H9 (cell line): Measurements from ENCODE around the gene ETFA. TPM values are rescaled to one million over a fixed set of nuclear protein-coding genes. Genes with fewer than 3 reads are reported as not detected.

Experiments used
- DNase-seq: peaks from one replicate; pipeline ENCODE4 v3.0.0-alpha.2; 2017
- H2AFZ ChIP-seq: one replicate; pipeline ENCODE4 v1.6.1; 2013; ENCODE audit warnings: mild to moderate bottlenecking, low read length, control low read depth, moderate library complexity
- H2AK5ac ChIP-seq: 2 replicates; pipeline ENCODE4 v1.6.1; 2013; ENCODE audit warnings: low read length, control low read depth, mixed read lengths; ENCODE audit not compliant: insufficient read length
- H2BK120ac ChIP-seq: one replicate; pipeline ENCODE4 v1.6.1; 2013; ENCODE audit warnings: low read depth, mild to moderate bottlenecking, low read length, control low read depth, inconsistent platforms; ENCODE audit not compliant: poor library complexity, severe bottlenecking
- H2BK12ac ChIP-seq: 2 replicates; pipeline ENCODE4 v1.6.1; 2013; ENCODE audit warnings: low read length, control low read depth, mixed read lengths, low read depth; ENCODE audit not compliant: insufficient read length
- H2BK15ac ChIP-seq: 2 replicates; pipeline ENCODE4 v1.6.1; 2013; ENCODE audit warnings: low read depth, low read length, control low read depth
- H2BK20ac ChIP-seq: one replicate; pipeline ENCODE4 v1.6.1; 2013; ENCODE audit warnings: low read depth, mild to moderate bottlenecking, low read length, control low read depth, inconsistent platforms; ENCODE audit not compliant: poor library complexity, severe bottlenecking
- H2BK5ac ChIP-seq: 2 replicates; pipeline ENCODE4 v1.6.1; 2013; ENCODE audit warnings: low read length, control low read depth, mixed read lengths; ENCODE audit not compliant: insufficient read length
- H3K14ac ChIP-seq: 2 replicates; pipeline ENCODE4 v1.6.1; 2013; ENCODE audit warnings: low read length, control low read depth; ENCODE audit not compliant: insufficient read depth
- H3K18ac ChIP-seq: 2 replicates; pipeline ENCODE4 v1.6.1; 2013; ENCODE audit warnings: low read depth, mild to moderate bottlenecking, mixed read lengths, low read length, control low read depth; ENCODE audit not compliant: insufficient read length
- H3K23ac ChIP-seq: 2 replicates; pipeline ENCODE4 v1.6.1; 2013; ENCODE audit warnings: low read length, control low read depth, mixed read lengths, low read depth; ENCODE audit not compliant: insufficient read length
- H3K23me2 ChIP-seq: 2 replicates; pipeline ENCODE4 v1.6.1; 2013; ENCODE audit warnings: low read depth, mild to moderate bottlenecking, mixed read lengths, low read length, control low read depth; ENCODE audit not compliant: insufficient read length, poor library complexity, severe bottlenecking
- H3K27ac ChIP-seq: 2 replicates; pipeline ENCODE4 v1.5.1; 2013; ENCODE audit warnings: low read length, control low read depth, mixed read lengths, low read depth; ENCODE audit not compliant: insufficient read length
- H3K27me3 ChIP-seq: 2 replicates; pipeline ENCODE4 v1.6.1; 2013; ENCODE audit warnings: low read length, control low read depth, inconsistent platforms; ENCODE audit not compliant: insufficient read depth
- H3K4ac ChIP-seq: 2 replicates; pipeline ENCODE4 v1.6.1; 2013; ENCODE audit warnings: low read depth, mild to moderate bottlenecking, control low read depth, inconsistent platforms, low read length, moderate library complexity
- H3K4me1 ChIP-seq: 2 replicates; pipeline ENCODE4 v1.6.1; 2013; ENCODE audit warnings: low read length, control low read depth, inconsistent platforms; ENCODE audit not compliant: insufficient read depth
- H3K4me2 ChIP-seq: 2 replicates; pipeline ENCODE4 v1.6.1; 2013; ENCODE audit warnings: low read length, control low read depth, mixed read lengths; ENCODE audit not compliant: insufficient read length, insufficient read depth
- H3K56ac ChIP-seq: 2 replicates; pipeline ENCODE4 v1.6.1; 2013; ENCODE audit warnings: low read depth, mild to moderate bottlenecking, mixed read lengths, low read length, control low read depth; ENCODE audit not compliant: insufficient read length
- H3K79me1 ChIP-seq: 2 replicates; pipeline ENCODE4 v1.6.1; 2013; ENCODE audit warnings: low read depth, mild to moderate bottlenecking, moderate library complexity, low read length, control low read depth, inconsistent platforms; ENCODE audit not compliant: insufficient read depth, poor library complexity, severe bottlenecking
- H3K79me2 ChIP-seq: 2 replicates; pipeline ENCODE4 v1.6.1; 2013; ENCODE audit warnings: low read length, control low read depth, inconsistent platforms; ENCODE audit not compliant: insufficient read depth
- H3K9ac ChIP-seq: 2 replicates; pipeline ENCODE4 v1.6.1; 2013; ENCODE audit warnings: low read length, control low read depth, mixed read lengths; ENCODE audit not compliant: insufficient read length; ENCODE audit errors: extremely low read depth
- H3K9me3 ChIP-seq: one replicate; pipeline ENCODE4 v1.6.1; 2013; ENCODE audit warnings: low read depth, low read length, inconsistent platforms; ENCODE audit not compliant: control insufficient read depth
- H3T11ph ChIP-seq: one replicate; pipeline ENCODE4 v1.6.1; 2013; ENCODE audit warnings: mild to moderate bottlenecking, low read length, control low read depth, inconsistent platforms
- H4K20me1 ChIP-seq: one replicate; pipeline ENCODE4 v1.6.1; 2013; ENCODE audit not compliant: control insufficient read depth, insufficient read length, insufficient read depth
- H4K5ac ChIP-seq: 2 replicates; pipeline ENCODE4 v1.6.1; 2013; ENCODE audit warnings: low read depth, mild to moderate bottlenecking, mixed read lengths, low read length, control low read depth; ENCODE audit not compliant: insufficient read length
- H4K8ac ChIP-seq: replicated peaks from 2 replicates; pipeline ENCODE4 v1.6.1; 2013; ENCODE audit warnings: low read length, control low read depth, mixed read lengths, low read depth; ENCODE audit not compliant: insufficient read length
- H4K91ac ChIP-seq: 2 replicates; pipeline ENCODE4 v1.6.1; 2013; ENCODE audit warnings: low read depth, mild to moderate bottlenecking, moderate library complexity, mixed read lengths, low read length, control low read depth; ENCODE audit not compliant: insufficient read length
- H3K27ac Mint-ChIP-seq, 3 experiments: 2 replicates in 2 of 3; 3 replicates in 1 of 3; pipeline ENCODE4 v1.8.0; 2020 to 2021; ENCODE audit warnings: mixed read lengths in 3 of 3, mild to moderate bottlenecking in 1 of 3, moderate library complexity in 1 of 3
- H3K27me3 Mint-ChIP-seq: 2 replicates; pipeline ENCODE4 v1.8.0; 2021; ENCODE audit warnings: low read depth, mild to moderate bottlenecking, moderate library complexity, mixed read lengths
- H3K36me3 Mint-ChIP-seq, 3 experiments: 2 replicates in 2 of 3; 3 replicates in 1 of 3; pipeline ENCODE4 v1.8.0; 2020 to 2021; ENCODE audit warnings: low read depth in 3 of 3, mixed read lengths in 3 of 3; ENCODE audit not compliant: insufficient read depth in 1 of 3
- H3K4me1 Mint-ChIP-seq, 2 experiments: 2 replicates each; pipeline ENCODE4 v1.8.0; 2020; ENCODE audit warnings: mixed read lengths in 2 of 2
- H3K4me3 Mint-ChIP-seq, 2 experiments: 2 replicates in 1 of 2; 3 replicates in 1 of 2; pipeline ENCODE4 v1.8.0; 2020 to 2021; ENCODE audit warnings: mild to moderate bottlenecking in 2 of 2, mixed read lengths in 2 of 2, moderate library complexity in 1 of 2
- H3K9me3 Mint-ChIP-seq, 2 experiments: 2 replicates in 1 of 2; 3 replicates in 1 of 2; pipeline ENCODE4 v1.8.0; 2020; ENCODE audit warnings: mild to moderate bottlenecking in 2 of 2, mixed read lengths in 2 of 2, moderate library complexity in 1 of 2
- CTCF ChIP-seq: fragments of 200-600 bp; sonication (generic); conservative IDR thresholded peaks from 3 replicates; pipeline ENCODE4 v1.8.0; 2021; ENCODE audit warnings: antibody characterized with exemption, mild to moderate bottlenecking
- WGBS: extraction: QIAGEN DNeasy Blood & Tissue Kit; methylation state at CpG from one replicate; pipeline ENCODE4 v1.1.7; 2013; ENCODE audit warnings: missing lambda C conversion rate, low lambda C conversion rate, mixed read lengths; ENCODE audit not compliant: insufficient read length; ENCODE audit errors: extremely low coverage; 5-methylcytosine and 5-hydroxymethylcytosine counted together
- total RNA-seq: library from RNA; stranded (reverse); gene quantifications from 2 replicates; pipeline ENCODE4 v1.2.1, GENCODE V29; 2021

Gene ETFA
- total RNA-seq, 1 experiment from 2014 or later: 109 TPM

GRCh38 chr15:76321171-76321570 lies 9.9 kb upstream of the ETFA start:
- no peak overlapping the region for H3K4me2 ChIP-seq
- no peak overlapping the region for H3K14ac ChIP-seq
- H4K20me1 ChIP-seq: no peaks in the 10 kb centered on the region
- H3K4me1 ChIP-seq: no peaks in the 10 kb centered on the region
- no peak overlapping the region for H2BK15ac ChIP-seq
- no peak overlapping the region for H3K56ac ChIP-seq
- Mint-ChIP-seq H3K4me3 (no peak overlapping the region), H3K36me3 (no peaks in the 10 kb centered on the region), H3K9me3 (no peaks in the 10 kb centered on the region), H3K27ac (no peak overlapping the region), H3K27me3 (peaks cover 30% of the 10 kb centered on the region), H3K4me1 (peaks cover 0 to 3% of the 10 kb centered on the region in 2 experiments; a peak in 1 of 4 replicates)
- no peaks in the 10 kb centered on the region for H3K79me2 ChIP-seq
- no peak overlapping the region for H4K91ac ChIP-seq
- no peak overlapping the region for H3K27ac ChIP-seq
- H4K8ac ChIP-seq: no peak overlapping the region
- no peak overlapping the region for H2BK20ac ChIP-seq
- no peak overlapping the region for H2AK5ac ChIP-seq
- no peaks in the 10 kb centered on the region for H3K9me3 ChIP-seq
- no peak overlapping the region for H3K9ac ChIP-seq
- H2BK5ac ChIP-seq: no peak overlapping the region
- H3K23ac ChIP-seq: no peak overlapping the region
- no peak overlapping the region for H3K18ac ChIP-seq
- no peak for TF ChIP-seq CTCF
- no peak overlapping the region for H3T11ph ChIP-seq
- H3K79me1 ChIP-seq: no peaks in the 10 kb centered on the region
- no peak overlapping the region for H2BK120ac ChIP-seq
- H4K5ac ChIP-seq: no peak overlapping the region
- no peak overlapping the region for H2BK12ac ChIP-seq
- H3K4ac ChIP-seq: no peak overlapping the region
- no peak for DNase-seq
- H2AFZ ChIP-seq: no peak overlapping the region
- H3K23me2 ChIP-seq: no peaks in the 10 kb centered on the region
- WGBS: no CpG with 5 or more reads among the region's 10 CpGs
- H3K27me3 ChIP-seq: no peaks in the 10 kb centered on the region
